GM12878 (cell line): ENCODE results near the gene CD300A. TPM values are rescaled to one million over a fixed set of nuclear protein-coding genes. Genes with fewer than 3 reads are reported as not detected.

Source experiments
- ATAC-seq: fragments of 200-7000 bp; cut with Tn5 transposase; 3 replicates; pipeline ENCODE4 v1.9.1; 2020; ENCODE audit warnings: mild to moderate bottlenecking, moderate library complexity
- BruUV-seq: library from RNA; stranded (reverse); fragments of 400-500 nt; replicated peaks from 2 replicates; lab custom pipeline; 2021; lab: Mats Ljungman, UMichigan
- CTCF ChIA-PET: fragments of 300-600 bp; sonication (Branson Sonifier 250); formaldehyde crosslinking; extraction: SDS; loops from one replicate; lab custom pipeline; 2021; ENCODE audit warnings: inconsistent platforms; lab: Yijun Ruan, JAX
- POLR2A ChIA-PET: fragments of 350-600 bp; formaldehyde crosslinking; extraction: SDS; loops from one replicate; lab custom pipeline; 2021; ENCODE audit warnings: inconsistent platforms; lab: Charles Lee
- RAD21 ChIA-PET: fragments of 300-600 bp; sonication (Branson Sonifier 250); formaldehyde crosslinking; loops from one replicate; lab custom pipeline; 2023; ENCODE audit warnings: antibody characterized with exemption; ENCODE audit not compliant: unreplicated experiment; lab: Charles Lee
- SMC1A ChIA-PET: fragments of 300-600 bp; sonication (Branson Sonifier 250); formaldehyde crosslinking; loops from one replicate; lab custom pipeline; 2023; ENCODE audit not compliant: unreplicated experiment, uncharacterized antibody; lab: Charles Lee
- DNase-seq: peaks from one replicate; pipeline ENCODE4 v3.0.0-alpha.2; 2011; ENCODE audit warnings: low read depth, low spot score
- FAIRE-seq: peaks from 3 replicates; lab custom pipeline; 2011; peaks lifted over from hg19 to GRCh38; lab: Jason Lieb, UNC
- H2AFZ ChIP-seq: 2 replicates; pipeline ENCODE4 v1.6.0; 2011; ENCODE audit warnings: low read depth, low read length, control low read depth; ENCODE audit not compliant: control insufficient read depth
- H3K27ac ChIP-seq: 2 replicates; pipeline ENCODE4 v1.5.1; 2011; ENCODE audit warnings: control low read depth; ENCODE audit not compliant: control insufficient read depth, insufficient read depth
- H3K27me3 ChIP-seq, 2 experiments: replicated peaks in 1 of 2; 2 replicates each; pipeline versions ENCODE4 v1.6.0 to v1.6.1; 2011; ENCODE audit warnings: low read length in 1 of 2; ENCODE audit not compliant: control insufficient read depth in 2 of 2, insufficient read depth in 2 of 2
- H3K36me3 ChIP-seq, 2 experiments: 2 replicates each; pipeline ENCODE4 v1.5.1; 2011; ENCODE audit warnings: low read length in 1 of 2; ENCODE audit not compliant: control insufficient read depth in 2 of 2, insufficient read depth in 2 of 2
- H3K4me1 ChIP-seq: 2 replicates; pipeline ENCODE4 v1.6.1; 2011; ENCODE audit warnings: mild to moderate bottlenecking, low read length, moderate library complexity, mixed read lengths; ENCODE audit not compliant: control insufficient read depth, insufficient read depth
- H3K4me2 ChIP-seq: 2 replicates; pipeline ENCODE4 v1.6.0; 2011; ENCODE audit warnings: control low read depth; ENCODE audit not compliant: control insufficient read depth, insufficient read depth
- H3K4me3 ChIP-seq: fragments of 200-600 bp; sonication (generic); 2 replicates; pipeline ENCODE4 v1.5.1; 2016
- H3K79me2 ChIP-seq: 2 replicates; pipeline ENCODE4 v1.6.0; 2011; ENCODE audit warnings: low read length; ENCODE audit not compliant: control insufficient read depth, insufficient read depth
- H3K9ac ChIP-seq: 2 replicates; pipeline ENCODE4 v1.8.0; 2011; ENCODE audit warnings: low read length, control low read depth, mixed read lengths; ENCODE audit not compliant: control insufficient read depth, insufficient read depth
- H3K9me3 ChIP-seq: replicated peaks from 3 replicates; pipeline ENCODE4 v1.5.1; 2011; ENCODE audit warnings: mild to moderate bottlenecking, low read length; ENCODE audit not compliant: control insufficient read depth, insufficient read depth
- H4K20me1 ChIP-seq: 2 replicates; pipeline ENCODE4 v1.6.0; 2011; ENCODE audit not compliant: control insufficient read depth, insufficient read depth
- ATF7 ChIP-seq: fragments of 450-650 bp; IDR thresholded peaks from 2 replicates; pipeline ENCODE4 v1.6.1; 2016; ENCODE audit warnings: low read depth, mild to moderate bottlenecking
- BACH1 ChIP-seq: fragments of 450-650 bp; IDR thresholded peaks from 2 replicates; pipeline ENCODE4 v1.6.1; 2017; ENCODE audit warnings: mild to moderate bottlenecking, borderline replicate concordance
- EGR1 ChIP-seq, 2 experiments: IDR thresholded peaks; 1 replicate in 1 of 2; 2 replicates in 1 of 2; pipeline ENCODE4 v1.6.1; 2011 to 2012; ENCODE audit warnings: low read depth in 2 of 2, low read length in 2 of 2, borderline replicate concordance in 1 of 2, mild to moderate bottlenecking in 1 of 2, moderate library complexity in 1 of 2
- EZH2 ChIP-seq: IDR thresholded peaks from 2 replicates; pipeline ENCODE4 v1.6.1; 2012; ENCODE audit warnings: low read depth, mild to moderate bottlenecking, control low read depth, inconsistent platforms, low read length, borderline replicate concordance; ENCODE audit not compliant: control insufficient read depth
- FOXK2 ChIP-seq: fragments of 450-650 bp; IDR thresholded peaks from 2 replicates; pipeline ENCODE4 v1.6.1; 2017; ENCODE audit warnings: mild to moderate bottlenecking, moderate library complexity
- IKZF2 ChIP-seq, 2 experiments: fragments of 450-650 bp; IDR thresholded peaks; 2 replicates each; pipeline ENCODE4 v1.6.1; 2017; ENCODE audit warnings: mild to moderate bottlenecking in 2 of 2, moderate library complexity in 2 of 2
- LARP7 ChIP-seq: fragments of 450-650 bp; IDR thresholded peaks from 2 replicates; pipeline ENCODE4 v1.6.1; 2017; ENCODE audit warnings: mild to moderate bottlenecking
- MYC ChIP-seq: IDR thresholded peaks from 2 replicates; pipeline ENCODE4 v1.6.1; 2011; ENCODE audit warnings: mild to moderate bottlenecking, low read length, moderate library complexity, inconsistent platforms; ENCODE audit not compliant: insufficient read depth, insufficient replicate concordance, insufficient read length, severe bottlenecking
- NBN ChIP-seq: fragments of 450-650 bp; IDR thresholded peaks from 2 replicates; pipeline ENCODE4 v1.6.1; 2016
- RUNX3 ChIP-seq: IDR thresholded peaks from 2 replicates; pipeline ENCODE4 v1.6.1; 2012; ENCODE audit warnings: low read length, inconsistent platforms
- SMAD1 ChIP-seq: fragments of 450-650 bp; IDR thresholded peaks from 2 replicates; pipeline ENCODE4 v1.6.1; 2018; ENCODE audit warnings: mild to moderate bottlenecking, low read depth; ENCODE audit not compliant: partially characterized antibody
- SMAD5 ChIP-seq: IDR thresholded peaks from 2 replicates; pipeline ENCODE4 v1.6.1; 2016; ENCODE audit warnings: antibody characterized with exemption, low read depth
- SMARCA5 ChIP-seq: fragments of 450-650 bp; IDR thresholded peaks from 2 replicates; pipeline ENCODE4 v1.6.1; 2017; ENCODE audit warnings: mild to moderate bottlenecking
- SMC3 ChIP-seq: IDR thresholded peaks from 2 replicates; pipeline ENCODE4 v1.6.1; 2011; ENCODE audit warnings: low read length, improper control_type of control experiment, borderline replicate concordance
- STAT1 ChIP-seq: fragments of 450-650 bp; conservative IDR thresholded peaks from 2 replicates; pipeline ENCODE4 v1.6.1; 2014; ENCODE audit warnings: antibody characterized with exemption, mild to moderate bottlenecking
- TCF3 ChIP-seq: IDR thresholded peaks from 2 replicates; pipeline ENCODE4 v1.6.1; 2012; ENCODE audit warnings: low read depth, mild to moderate bottlenecking, low read length, borderline replicate concordance; ENCODE audit not compliant: insufficient read depth
- WGBS: methylation state at CpG from one replicate; pipeline ENCODE4 v1.1.6; 2016; ENCODE audit warnings: low lambda C conversion rate; ENCODE audit not compliant: insufficient replicate concordance, insufficient coverage; ENCODE audit errors: missing lambda C conversion rate; 5-methylcytosine and 5-hydroxymethylcytosine counted together
- in situ Hi-C: fragments of 300-500 bp; cut with MboI; formaldehyde crosslinking; loops from 9 replicates; pipeline ENCODE4 v1.14.3; 2018; ENCODE audit warnings: mixed read lengths
- intact Hi-C: fragments of 100-400 bp; cut with micrococcal nuclease; formaldehyde crosslinking; loops from one replicate; pipeline ENCODE4 v1.14.2; 2022; ENCODE audit not compliant: unreplicated experiment
- polyA plus RNA-seq, 11 experiments: library from polyadenylated mRNA; depleted of rRNA in 4 of 11; unstranded in 6 of 11; stranded (reverse) in 5 of 11; fragments of >200 nt; fragmentation: Nextera tagmentation in 4 of 11; fragmentation: Illumina TruSeq in 1 of 11; extraction: Ambion mirVana in 4 of 11; extraction: Trizol in 1 of 11; gene quantifications; 1 replicate in 1 of 11; 2 replicates in 10 of 11; pipeline versions ENCODE4 v1.2.1 to v1.2.3, GENCODE V29; 2011 to 2016; ENCODE audit warnings: inconsistent platforms in 2 of 11, missing spikeins in 2 of 11, low read depth in 1 of 11
- total RNA-seq, 4 experiments: library from RNA; depleted of rRNA in 3 of 4; stranded (reverse); fragments of >200 nt in 3 of 4; fragmentation: Illumina TruSeq in 1 of 4; extraction: Trizol in 1 of 4; gene quantifications; 2 replicates each; pipeline versions ENCODE4 v1.2.1 to v1.2.3, GENCODE V29; 2013 to 2021
- TF ChIP-seq, protein P1 (sequence below): fragments of 450-650 bp; IDR thresholded peaks from 2 replicates; pipeline ENCODE4 v1.6.1; 2017; ENCODE audit warnings: mild to moderate bottlenecking, moderate library complexity

Gene CD300A
- total and polyA plus RNA-seq, 10 of the 15 experiments (the other 5 are each of a cell fraction or from before 2014, with no cell fraction given), result 10.6 to 128 (median 36.1) TPM

GRCh38 chr17:74430706-74431567, 35.5 kb upstream of the CD300A start (continued):
- TF ChIP-seq IKZF2 (IDR thresholded peaks at IDR 0.05), result peak in 1 of 2 experiments; percentile 82; a peak in 3 of 4 replicates
- no peak for TF ChIP-seq STAT1
- TF ChIP-seq RUNX3, result peak; percentile 49
- TF ChIP-seq, all 136 proteins: peak for 15

DNA sequence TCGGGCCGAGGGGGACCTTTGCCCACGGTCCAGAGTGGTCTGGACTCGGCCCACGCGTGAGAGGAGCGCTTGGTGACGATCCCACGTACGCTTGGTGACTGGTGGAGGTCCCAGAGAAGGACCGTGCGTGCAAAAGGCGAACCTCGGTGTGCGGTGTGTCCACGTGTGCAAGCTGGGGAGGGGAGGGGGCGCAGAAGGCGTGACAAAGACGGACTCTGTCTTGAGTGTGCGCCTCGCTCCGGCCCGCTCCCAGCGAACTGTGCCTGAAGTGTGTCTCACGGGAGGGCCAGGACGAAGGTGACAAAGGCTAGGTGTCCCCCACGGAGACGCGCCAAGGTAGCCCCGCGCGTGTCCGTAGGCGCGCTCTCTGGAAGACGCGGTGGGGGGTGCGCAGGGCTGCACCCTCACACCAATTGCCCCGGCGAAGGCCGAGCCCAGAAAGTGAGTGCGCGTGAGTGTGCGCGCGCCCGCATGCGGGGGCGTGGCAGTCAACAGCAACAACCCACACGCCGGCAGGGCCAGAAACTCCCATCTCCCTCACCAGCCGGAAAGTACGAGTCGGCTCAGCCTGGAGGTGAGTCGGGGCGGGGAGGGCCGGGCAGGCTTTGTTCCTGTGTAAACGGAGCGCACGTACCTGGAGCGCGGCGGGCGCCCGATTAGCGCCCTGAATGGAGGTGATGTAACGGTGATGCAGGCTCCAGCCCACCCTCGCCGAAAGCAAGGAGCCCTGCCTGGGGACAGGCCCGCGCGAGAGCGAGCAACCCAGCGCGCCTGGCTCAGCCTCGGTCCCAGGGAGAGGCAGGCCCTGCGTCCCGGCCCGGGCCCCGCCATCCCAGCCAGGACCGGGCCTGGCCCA, 34.6 kb upstream of the CD300A start, which contains the start of gene GPRC5C:
TSS of gene GPRC5C (plus strand) at position 521 of the 856 bp plus-strand sequence. CDS start 7,689 bp downstream, outside the sequence.
- no peak within 1 kb of the TSS for H3K27ac ChIP-seq
- in situ Hi-C loops, result no loop called here
- no TSS peak for BruUV-seq
- ChIA-PET POLR2A (no interaction called here), CTCF (interaction anchor here (2.3 kb wide), 1 partner anchor 23 kb away, joined by 9 read pairs; no protein-coding TSS in a partner anchor), RAD21 (no interaction called here), SMC1A (no interaction called here)
- H4K20me1 ChIP-seq, result no peaks in the 10 kb centered on the region
- peak within 1 kb of the TSS; percentile 89 for H3K4me2 ChIP-seq
- no peak within 1 kb of the TSS; the same call in 1 of the 2 replicates for H3K9ac ChIP-seq
- H3K79me2 ChIP-seq, result no peaks in the 10 kb centered on the region
- ATAC-seq (peak; percentile 42), DNase-seq (no peak), FAIRE-seq (no peak)
- H2AFZ ChIP-seq, result 0 out of 2 replicates have a peak within 1 kb of the TSS, but pooled peaks have one; percentile 7
- no peak within 1 kb of the TSS; the same call in 1 of the 2 replicates for H3K4me3 ChIP-seq
- intact Hi-C loops, result loop anchor here (2.0 kb wide), 1 partner anchor 17 kb away; no protein-coding TSS in a partner anchor
- H3K27me3 ChIP-seq, result peaks cover 3 to 11% of the 10 kb centered on the region in 2 experiments; a peak in 3 of 4 replicates
- WGBS, result 22% methylated on average over 68 of the region's 81 CpGs
- H3K9me3 ChIP-seq, result no peaks in the 10 kb centered on the region; the same call in 2 of the 3 replicates
- H3K36me3 ChIP-seq, result no peaks in the 10 kb centered on the region
- H3K4me1 ChIP-seq, result peaks cover 17% of the 10 kb centered on the region
- no peak for TF ChIP-seq ATF7
- no peak for TF ChIP-seq BACH1
- no peak for TF ChIP-seq FOXK2
- TF ChIP-seq, protein P1, sequence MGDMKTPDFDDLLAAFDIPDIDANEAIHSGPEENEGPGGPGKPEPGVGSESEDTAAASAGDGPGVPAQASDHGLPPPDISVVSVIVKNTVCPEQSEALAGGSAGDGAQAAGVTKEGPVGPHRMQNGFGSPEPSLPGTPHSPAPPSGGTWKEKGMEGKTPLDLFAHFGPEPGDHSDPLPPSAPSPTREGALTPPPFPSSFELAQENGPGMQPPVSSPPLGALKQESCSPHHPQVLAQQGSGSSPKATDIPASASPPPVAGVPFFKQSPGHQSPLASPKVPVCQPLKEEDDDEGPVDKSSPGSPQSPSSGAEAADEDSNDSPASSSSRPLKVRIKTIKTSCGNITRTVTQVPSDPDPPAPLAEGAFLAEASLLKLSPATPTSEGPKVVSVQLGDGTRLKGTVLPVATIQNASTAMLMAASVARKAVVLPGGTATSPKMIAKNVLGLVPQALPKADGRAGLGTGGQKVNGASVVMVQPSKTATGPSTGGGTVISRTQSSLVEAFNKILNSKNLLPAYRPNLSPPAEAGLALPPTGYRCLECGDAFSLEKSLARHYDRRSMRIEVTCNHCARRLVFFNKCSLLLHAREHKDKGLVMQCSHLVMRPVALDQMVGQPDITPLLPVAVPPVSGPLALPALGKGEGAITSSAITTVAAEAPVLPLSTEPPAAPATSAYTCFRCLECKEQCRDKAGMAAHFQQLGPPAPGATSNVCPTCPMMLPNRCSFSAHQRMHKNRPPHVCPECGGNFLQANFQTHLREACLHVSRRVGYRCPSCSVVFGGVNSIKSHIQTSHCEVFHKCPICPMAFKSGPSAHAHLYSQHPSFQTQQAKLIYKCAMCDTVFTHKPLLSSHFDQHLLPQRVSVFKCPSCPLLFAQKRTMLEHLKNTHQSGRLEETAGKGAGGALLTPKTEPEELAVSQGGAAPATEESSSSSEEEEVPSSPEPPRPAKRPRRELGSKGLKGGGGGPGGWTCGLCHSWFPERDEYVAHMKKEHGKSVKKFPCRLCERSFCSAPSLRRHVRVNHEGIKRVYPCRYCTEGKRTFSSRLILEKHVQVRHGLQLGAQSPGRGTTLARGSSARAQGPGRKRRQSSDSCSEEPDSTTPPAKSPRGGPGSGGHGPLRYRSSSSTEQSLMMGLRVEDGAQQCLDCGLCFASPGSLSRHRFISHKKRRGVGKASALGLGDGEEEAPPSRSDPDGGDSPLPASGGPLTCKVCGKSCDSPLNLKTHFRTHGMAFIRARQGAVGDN, result no peak
- TF ChIP-seq SMC3, result no peak
- no peak for TF ChIP-seq EZH2
- TF ChIP-seq MYC, result no peak
- TF ChIP-seq NBN, result no peak
- TF ChIP-seq SMAD5, result no peak
- TF ChIP-seq EGR1 (IDR thresholded peaks at IDR 0.05; ENCODE audit: borderline replicate concordance in 1 of 2, low read depth in 2 of 2, low read length in 2 of 2), result peak in 1 of 2 experiments; percentile 57; a peak in 1 of 3 replicates
- TF ChIP-seq SMARCA5, result no peak
- TF ChIP-seq SMAD1, result no peak
- peak; percentile 35; the same call in 1 of the 2 replicates for TF ChIP-seq LARP7
- TF ChIP-seq TCF3, result no peak
